Spleen (tissue), 7 donors: ENCODE results near the gene PARD3.

Experiments used
- CTCF ChIP-seq, 11 experiments: fragments of 200-600 bp in 7 of 11; fragments of 450-650 bp in 4 of 11; sonication (generic) in 4 of 11; IDR thresholded peaks in 8 of 11; conservative IDR thresholded peaks in 3 of 11; 1 replicate in 7 of 11; 2 replicates in 4 of 11; pipeline versions ENCODE4 v1.4.0 to v1.8.0; 2016 to 2021; ENCODE audit warnings: antibody characterized with exemption in 11 of 11, inconsistent platforms in 4 of 11, mild to moderate bottlenecking in 1 of 11
- POLR2A ChIP-seq, 3 donors: fragments of 450-650 bp; IDR thresholded peaks; one replicate each; pipeline ENCODE4 v1.5.1; 2017; ENCODE audit warnings: antibody characterized with exemption in 3 of 3, mild to moderate bottlenecking in 1 of 3
- POLR2AphosphoS5 ChIP-seq, 3 donors: sonication (generic); formaldehyde crosslinking; IDR thresholded peaks; one replicate each; pipeline ENCODE4 v1.5.1; 2017; ENCODE audit warnings: antibody characterized with exemption in 3 of 3
- donor health status: DM: no; HTN: no; CAD: no; lungs with moderate emphysema.
- donor health status: DM: no; HTN: no; CAD: no.
- donor health status: DM: no; HTN: no; CAD: no.

- no peak for TF ChIP-seq CTCF (IDR thresholded peaks at IDR 0.05 in 8 of 11, conservative IDR thresholded peaks at IDR 0.05 in 3 of 11)
- TF ChIP-seq POLR2A (IDR thresholded peaks at IDR 0.05), result no peak
- no peak for TF ChIP-seq POLR2AphosphoS5 (IDR thresholded peaks at IDR 0.05)
Measured at GRCh38 chr10:34612938-34613337, 202.2 kb downstream of the PARD3 start.
